ENCODE data around the gene YTHDC2. TPM values are rescaled to one million over a fixed set of nuclear protein-coding genes. Genes with fewer than 3 reads are reported as not detected.

Gene YTHDC2
- total and polyA plus RNA-seq, 2 of the 13 experiments (the other 11 are each of a cell fraction or from before 2014, with no cell fraction given): 6.7 to 17.8 TPM

DNA sequence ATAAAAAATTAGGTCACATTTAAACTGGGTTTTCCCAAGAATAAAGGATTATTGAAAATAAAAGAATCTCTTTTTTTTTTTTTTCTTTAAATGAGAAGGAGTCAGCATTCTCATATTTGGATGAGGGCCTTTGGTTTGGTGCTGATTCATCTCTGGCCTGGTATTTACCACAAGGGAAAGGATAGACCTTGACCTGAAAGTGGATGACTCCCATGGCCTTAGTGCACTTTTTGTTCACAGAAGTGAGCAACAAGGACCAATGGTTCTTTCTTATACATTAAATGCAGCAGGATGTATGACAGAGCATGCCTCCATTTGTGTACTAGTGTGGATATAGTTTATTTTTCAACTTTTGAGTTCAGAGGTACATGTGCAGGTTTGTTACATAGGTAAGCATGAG is 6.9 kb downstream of the YTHDC2 start (continued):
- TF ChIP-seq MED1 (CRISPR knock-in tag; IDR thresholded peaks at IDR 0.05): no peak
- no peak for TF ChIP-seq IRX3 (CRISPR knock-in tag; IDR thresholded peaks at IDR 0.05; ENCODE audit: borderline replicate concordance, low read depth)
- peak in 1 of 2 experiments; percentile 23; a peak in 1 of 4 replicates for TF ChIP-seq EP300 (IDR thresholded peaks at IDR 0.05; ENCODE audit: low read depth in 2 of 2, low read length in 2 of 2)
- no peak for TF ChIP-seq EP300 (CRISPR knock-in tag; IDR thresholded peaks at IDR 0.05; ENCODE audit: borderline replicate concordance)
- no peak for TF ChIP-seq ZNF672 (CRISPR knock-in tag; IDR thresholded peaks at IDR 0.05)
- TF ChIP-seq POLR2G (IDR thresholded peaks at IDR 0.05; ENCODE audit: low read depth, low read length): no peak
- TF ChIP-seq ADNP (CRISPR knock-in tag; IDR thresholded peaks at IDR 0.05): no peak
- TF ChIP-seq ZNF572 (CRISPR knock-in tag; IDR thresholded peaks at IDR 0.05): no peak
- TF ChIP-seq GATA4 (IDR thresholded peaks at IDR 0.05; ENCODE audit: borderline replicate concordance, low read depth): no peak
- TF ChIP-seq, protein P1, sequence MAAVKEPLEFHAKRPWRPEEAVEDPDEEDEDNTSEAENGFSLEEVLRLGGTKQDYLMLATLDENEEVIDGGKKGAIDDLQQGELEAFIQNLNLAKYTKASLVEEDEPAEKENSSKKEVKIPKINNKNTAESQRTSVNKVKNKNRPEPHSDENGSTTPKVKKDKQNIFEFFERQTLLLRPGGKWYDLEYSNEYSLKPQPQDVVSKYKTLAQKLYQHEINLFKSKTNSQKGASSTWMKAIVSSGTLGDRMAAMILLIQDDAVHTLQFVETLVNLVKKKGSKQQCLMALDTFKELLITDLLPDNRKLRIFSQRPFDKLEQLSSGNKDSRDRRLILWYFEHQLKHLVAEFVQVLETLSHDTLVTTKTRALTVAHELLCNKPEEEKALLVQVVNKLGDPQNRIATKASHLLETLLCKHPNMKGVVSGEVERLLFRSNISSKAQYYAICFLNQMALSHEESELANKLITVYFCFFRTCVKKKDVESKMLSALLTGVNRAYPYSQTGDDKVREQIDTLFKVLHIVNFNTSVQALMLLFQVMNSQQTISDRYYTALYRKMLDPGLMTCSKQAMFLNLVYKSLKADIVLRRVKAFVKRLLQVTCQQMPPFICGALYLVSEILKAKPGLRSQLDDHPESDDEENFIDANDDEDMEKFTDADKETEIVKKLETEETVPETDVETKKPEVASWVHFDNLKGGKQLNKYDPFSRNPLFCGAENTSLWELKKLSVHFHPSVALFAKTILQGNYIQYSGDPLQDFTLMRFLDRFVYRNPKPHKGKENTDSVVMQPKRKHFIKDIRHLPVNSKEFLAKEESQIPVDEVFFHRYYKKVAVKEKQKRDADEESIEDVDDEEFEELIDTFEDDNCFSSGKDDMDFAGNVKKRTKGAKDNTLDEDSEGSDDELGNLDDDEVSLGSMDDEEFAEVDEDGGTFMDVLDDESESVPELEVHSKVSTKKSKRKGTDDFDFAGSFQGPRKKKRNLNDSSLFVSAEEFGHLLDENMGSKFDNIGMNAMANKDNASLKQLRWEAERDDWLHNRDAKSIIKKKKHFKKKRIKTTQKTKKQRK (IDR thresholded peaks at IDR 0.05; ENCODE audit: low read length): no peak
- peak; percentile 55; the same call in 1 of the 2 replicates for TF ChIP-seq RXRB (CRISPR knock-in tag; IDR thresholded peaks at IDR 0.05; ENCODE audit: borderline replicate concordance)
- TF ChIP-seq ZFX (CRISPR knock-in tag; IDR thresholded peaks at IDR 0.05; ENCODE audit: low read depth): no peak
- no peak for TF ChIP-seq HOXA5 (CRISPR knock-in tag; IDR thresholded peaks at IDR 0.05)
- TF ChIP-seq SNAPC2 (CRISPR knock-in tag; IDR thresholded peaks at IDR 0.05): no peak
- no peak for TF ChIP-seq ETV5 (CRISPR knock-in tag; IDR thresholded peaks at IDR 0.05; ENCODE audit: borderline replicate concordance)
- TF ChIP-seq ERF (CRISPR knock-in tag; IDR thresholded peaks at IDR 0.05): no peak
- TF ChIP-seq, protein P2, sequence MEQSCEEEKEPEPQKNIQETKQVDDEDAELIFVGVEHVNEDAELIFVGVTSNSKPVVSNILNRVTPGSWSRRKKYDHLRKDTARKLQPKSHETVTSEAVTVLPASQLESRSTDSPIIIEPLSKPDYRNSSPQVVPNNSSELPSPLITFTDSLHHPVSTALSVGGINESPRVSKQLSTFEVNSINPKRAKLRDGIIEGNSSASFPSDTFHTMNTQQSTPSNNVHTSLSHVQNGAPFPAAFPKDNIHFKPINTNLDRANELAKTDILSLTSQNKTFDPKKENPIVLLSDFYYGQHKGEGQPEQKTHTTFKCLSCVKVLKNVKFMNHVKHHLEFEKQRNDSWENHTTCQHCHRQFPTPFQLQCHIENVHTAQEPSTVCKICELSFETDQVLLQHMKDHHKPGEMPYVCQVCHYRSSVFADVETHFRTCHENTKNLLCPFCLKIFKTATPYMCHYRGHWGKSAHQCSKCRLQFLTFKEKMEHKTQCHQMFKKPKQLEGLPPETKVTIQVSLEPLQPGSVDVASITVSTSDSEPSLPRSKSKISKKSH (CRISPR knock-in tag; IDR thresholded peaks at IDR 0.05; ENCODE audit: borderline replicate concordance): no peak
- TF ChIP-seq YY1 (IDR thresholded peaks at IDR 0.05; ENCODE audit: insufficient read depth, insufficient replicate concordance, low read depth, low read length): no peak
- TF ChIP-seq ONECUT2 (CRISPR knock-in tag; IDR thresholded peaks at IDR 0.05): no peak
- TF ChIP-seq, protein P3, sequence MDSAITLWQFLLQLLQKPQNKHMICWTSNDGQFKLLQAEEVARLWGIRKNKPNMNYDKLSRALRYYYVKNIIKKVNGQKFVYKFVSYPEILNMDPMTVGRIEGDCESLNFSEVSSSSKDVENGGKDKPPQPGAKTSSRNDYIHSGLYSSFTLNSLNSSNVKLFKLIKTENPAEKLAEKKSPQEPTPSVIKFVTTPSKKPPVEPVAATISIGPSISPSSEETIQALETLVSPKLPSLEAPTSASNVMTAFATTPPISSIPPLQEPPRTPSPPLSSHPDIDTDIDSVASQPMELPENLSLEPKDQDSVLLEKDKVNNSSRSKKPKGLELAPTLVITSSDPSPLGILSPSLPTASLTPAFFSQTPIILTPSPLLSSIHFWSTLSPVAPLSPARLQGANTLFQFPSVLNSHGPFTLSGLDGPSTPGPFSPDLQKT (CRISPR knock-in tag; IDR thresholded peaks at IDR 0.05; ENCODE audit: borderline replicate concordance): no peak
- TF ChIP-seq EHMT2 (IDR thresholded peaks at IDR 0.05; ENCODE audit: borderline replicate concordance, low read depth, low read length): no peak
- TF ChIP-seq TRIM24 (CRISPR knock-in tag; IDR thresholded peaks at IDR 0.05): no peak
- 0 out of 2 replicates have a peak, but pooled peaks have one; percentile 25 for TF ChIP-seq NR2F2 (IDR thresholded peaks at IDR 0.05; ENCODE audit: borderline replicate concordance, low read depth)
- TF ChIP-seq, protein P4, sequence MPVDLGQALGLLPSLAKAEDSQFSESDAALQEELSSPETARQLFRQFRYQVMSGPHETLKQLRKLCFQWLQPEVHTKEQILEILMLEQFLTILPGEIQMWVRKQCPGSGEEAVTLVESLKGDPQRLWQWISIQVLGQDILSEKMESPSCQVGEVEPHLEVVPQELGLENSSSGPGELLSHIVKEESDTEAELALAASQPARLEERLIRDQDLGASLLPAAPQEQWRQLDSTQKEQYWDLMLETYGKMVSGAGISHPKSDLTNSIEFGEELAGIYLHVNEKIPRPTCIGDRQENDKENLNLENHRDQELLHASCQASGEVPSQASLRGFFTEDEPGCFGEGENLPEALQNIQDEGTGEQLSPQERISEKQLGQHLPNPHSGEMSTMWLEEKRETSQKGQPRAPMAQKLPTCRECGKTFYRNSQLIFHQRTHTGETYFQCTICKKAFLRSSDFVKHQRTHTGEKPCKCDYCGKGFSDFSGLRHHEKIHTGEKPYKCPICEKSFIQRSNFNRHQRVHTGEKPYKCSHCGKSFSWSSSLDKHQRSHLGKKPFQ (CRISPR knock-in tag; IDR thresholded peaks at IDR 0.05; ENCODE audit: insufficient replicate concordance): no peak
- TF ChIP-seq SP4 (CRISPR knock-in tag; IDR thresholded peaks at IDR 0.05): no peak

Data from HepG2 (cell line).